ENCODE data around the gene RNASE7. TPM values are rescaled to one million over a fixed set of nuclear protein-coding genes. Genes with fewer than 3 reads are reported as not detected.

RNASE7 gene
- total and polyA plus RNA-seq, 11 donors: 0.04 TPM; not detected in 10

DNA sequence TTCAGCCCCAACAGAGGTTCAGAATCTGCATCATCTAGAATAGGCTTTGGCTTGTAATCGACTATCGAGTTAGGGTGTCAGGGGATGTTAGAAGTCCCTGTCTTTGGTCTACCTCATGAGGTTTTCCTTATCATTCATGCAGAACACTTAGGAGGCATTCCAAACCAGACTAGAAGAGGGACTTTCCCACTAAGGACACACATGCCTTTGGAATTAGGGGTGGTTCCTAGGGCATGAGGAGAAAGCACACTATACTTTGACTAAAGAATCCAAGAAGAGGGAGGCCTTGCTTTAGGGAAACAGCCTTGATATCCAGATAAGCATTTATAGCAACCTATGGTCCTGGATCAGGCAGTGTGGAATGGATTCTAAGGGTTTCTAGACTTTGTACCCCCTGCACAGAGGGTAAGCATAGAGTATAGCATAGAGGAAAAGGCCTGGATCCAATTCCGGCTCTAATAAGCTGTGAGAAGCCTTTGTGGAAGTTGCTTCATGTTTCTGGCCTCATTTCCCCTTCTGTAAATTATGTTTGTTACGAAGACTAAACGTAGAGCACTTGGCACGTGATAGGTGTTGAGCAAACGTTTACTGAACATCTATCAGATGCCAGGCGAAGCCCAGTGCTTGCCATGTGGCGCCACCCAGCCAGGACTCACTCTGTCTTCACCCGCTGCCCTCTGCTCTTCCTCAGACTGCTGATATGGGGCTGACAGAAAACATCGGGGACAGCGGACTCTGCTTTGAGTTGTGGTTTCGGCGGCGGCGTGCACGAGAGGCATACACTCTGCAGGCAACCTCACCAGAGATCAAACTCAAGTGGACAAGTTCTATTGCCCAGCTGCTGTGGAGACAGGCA, 43.1 kb downstream of the RNASE7 start:
- Histone ChIP-seq H3K27me3 (no peaks in the 10 kb centered on the region), H3K27ac (peak overlapping the region in 8 of 12 donors; percentile 7 to 82 (median 39)), H3K4me3 (no peak overlapping the region), H3K4me1 (peaks cover 0 to 36% (median 5%) of the 10 kb centered on the region in 12 donors), H3K36me3 (peaks cover 0 to 100% (median 93%) of the 10 kb centered on the region in 9 donors), H3K9me3 (no peaks in the 10 kb centered on the region)
- peak in 3 of 5 donors; percentile 67 to 82 (median 75) for DNase-seq
- intact Hi-C loops (cut with DNase I): no loop called here
- peak; percentile 62 to 84 (median 72) for ATAC-seq
- TF ChIP-seq, protein P1, sequence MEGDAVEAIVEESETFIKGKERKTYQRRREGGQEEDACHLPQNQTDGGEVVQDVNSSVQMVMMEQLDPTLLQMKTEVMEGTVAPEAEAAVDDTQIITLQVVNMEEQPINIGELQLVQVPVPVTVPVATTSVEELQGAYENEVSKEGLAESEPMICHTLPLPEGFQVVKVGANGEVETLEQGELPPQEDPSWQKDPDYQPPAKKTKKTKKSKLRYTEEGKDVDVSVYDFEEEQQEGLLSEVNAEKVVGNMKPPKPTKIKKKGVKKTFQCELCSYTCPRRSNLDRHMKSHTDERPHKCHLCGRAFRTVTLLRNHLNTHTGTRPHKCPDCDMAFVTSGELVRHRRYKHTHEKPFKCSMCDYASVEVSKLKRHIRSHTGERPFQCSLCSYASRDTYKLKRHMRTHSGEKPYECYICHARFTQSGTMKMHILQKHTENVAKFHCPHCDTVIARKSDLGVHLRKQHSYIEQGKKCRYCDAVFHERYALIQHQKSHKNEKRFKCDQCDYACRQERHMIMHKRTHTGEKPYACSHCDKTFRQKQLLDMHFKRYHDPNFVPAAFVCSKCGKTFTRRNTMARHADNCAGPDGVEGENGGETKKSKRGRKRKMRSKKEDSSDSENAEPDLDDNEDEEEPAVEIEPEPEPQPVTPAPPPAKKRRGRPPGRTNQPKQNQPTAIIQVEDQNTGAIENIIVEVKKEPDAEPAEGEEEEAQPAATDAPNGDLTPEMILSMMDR (IDR thresholded peaks at IDR 0.05): no peak
- no peak for TF ChIP-seq POLR2A (IDR thresholded peaks at IDR 0.05)
- WGBS, 4 donors: 51 to 76% (median 59%) methylated on average over 17 of the region's 17 CpGs

DNA sequence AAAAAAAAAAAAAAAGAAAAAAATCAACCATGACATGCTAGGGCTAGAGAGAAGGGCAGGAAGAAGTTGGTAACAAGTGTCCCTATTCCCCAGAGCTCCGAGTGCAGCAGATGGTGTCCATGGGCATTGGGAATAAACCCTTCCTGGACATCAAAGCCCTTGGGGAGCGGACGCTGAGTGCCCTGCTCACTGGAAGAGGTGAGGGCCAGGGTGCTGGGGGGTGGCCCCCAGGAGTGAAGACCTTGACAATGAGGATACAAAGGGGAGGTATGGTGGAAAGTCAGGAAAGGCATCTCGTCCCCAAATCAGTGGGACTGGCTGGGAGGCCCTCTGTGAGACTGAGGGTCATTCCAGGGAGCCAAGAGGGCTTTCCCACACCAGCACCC, 44.7 kb downstream of the RNASE7 start:
- peaks cover 0 to 100% (median 93%) of the 10 kb centered on the region in 9 donors for H3K36me3 ChIP-seq
- H3K9me3 ChIP-seq: no peaks in the 10 kb centered on the region
- DNase-seq (no peak), ATAC-seq (no peak)
- no peaks in the 10 kb centered on the region for H3K27me3 ChIP-seq
- no peak overlapping the region for H3K4me3 ChIP-seq
- intact Hi-C loops (cut with DNase I): no loop called here
- H3K4me1 ChIP-seq: peaks cover 0 to 36% (median 5%) of the 10 kb centered on the region in 12 donors
- peak overlapping the region in 3 of 12 donors; percentile 19 to 38 (median 24) for H3K27ac ChIP-seq
- WGBS, 4 donors: 88 to 91% (median 90%) methylated on average over 4 of the region's 4 CpGs
- TF ChIP-seq, protein P1 (IDR thresholded peaks at IDR 0.05): no peak
- TF ChIP-seq POLR2A (IDR thresholded peaks at IDR 0.05): no peak

DNA sequence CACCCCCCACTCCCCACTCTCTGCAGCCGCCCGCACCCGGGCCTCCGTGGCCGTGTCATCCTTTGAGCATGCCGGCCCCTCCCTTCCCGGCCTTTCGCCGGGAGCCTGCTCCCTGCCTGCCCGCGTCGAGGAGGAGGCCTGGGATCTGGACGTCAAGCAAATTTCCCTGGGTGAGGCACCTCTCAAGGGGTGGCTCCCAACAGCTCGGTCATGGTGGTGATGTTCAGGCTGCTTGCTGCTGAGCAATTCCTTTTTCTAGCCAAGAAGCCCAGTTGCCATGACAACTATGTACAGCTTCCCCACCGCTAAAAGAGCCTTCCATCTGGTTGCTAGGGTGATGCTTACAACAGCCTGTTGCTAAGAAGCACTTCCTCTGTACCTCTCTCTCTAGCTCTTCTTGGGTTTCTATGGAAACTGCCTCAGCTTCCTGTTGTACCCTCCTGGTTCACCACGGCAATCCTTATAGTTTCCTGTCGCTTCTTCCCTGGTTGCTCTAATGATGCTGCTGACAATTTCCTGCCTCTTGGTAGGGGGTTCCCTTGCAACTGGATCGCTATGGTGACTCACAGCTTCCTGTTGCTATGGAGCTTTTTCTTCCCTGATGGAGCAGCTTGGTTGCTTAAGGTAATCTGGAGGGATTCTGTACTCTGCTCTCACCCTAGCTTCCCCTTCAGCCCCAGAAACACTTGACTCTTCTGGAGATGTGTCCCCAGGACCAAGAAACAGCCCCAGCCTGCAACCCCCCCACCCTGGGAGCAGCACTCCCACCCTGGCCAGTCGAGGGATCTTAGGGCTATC, 45.3 kb downstream of the RNASE7 start:
- peak in 1 of 5 donors; percentile 64 for DNase-seq
- H3K36me3 ChIP-seq: peaks cover 0 to 99% (median 91%) of the 10 kb centered on the region in 9 donors

More for the DNA sequence above, 45.3 kb downstream of the RNASE7 start:
- H3K9me3 ChIP-seq: no peaks in the 10 kb centered on the region
- H3K4me1 ChIP-seq: peaks cover 0 to 36% (median 6%) of the 10 kb centered on the region in 12 donors
- H3K27me3 ChIP-seq: no peaks in the 10 kb centered on the region
- ATAC-seq: peak in 3 of 4 donors; percentile 16 to 50 (median 37)
- intact Hi-C loops (cut with DNase I): no loop called here
- H3K4me3 ChIP-seq: no peak overlapping the region
- WGBS, 4 donors: 47 to 66% (median 50%) methylated on average over 9 to 19 of the region's 19 CpGs
- peak overlapping the region in 3 of 12 donors; percentile 19 to 38 (median 24) for H3K27ac ChIP-seq
- TF ChIP-seq, protein P1 (IDR thresholded peaks at IDR 0.05): no peak
- no peak for TF ChIP-seq POLR2A (IDR thresholded peaks at IDR 0.05)

All from heart left ventricle (tissue), 16 donors.